SK-N-SH (cell line): ENCODE results near the gene ODAD2.

ENCODE experiments used
- NFIC ChIP-seq: IDR thresholded peaks from 2 replicates; pipeline ENCODE4 v1.4.0; 2012; ENCODE audit warnings: borderline replicate concordance
- RFX5 ChIP-seq: IDR thresholded peaks from 2 replicates; pipeline ENCODE4 v1.6.1; 2012; ENCODE audit warnings: mild to moderate bottlenecking, improper control_type of control experiment, low read length

DNA sequence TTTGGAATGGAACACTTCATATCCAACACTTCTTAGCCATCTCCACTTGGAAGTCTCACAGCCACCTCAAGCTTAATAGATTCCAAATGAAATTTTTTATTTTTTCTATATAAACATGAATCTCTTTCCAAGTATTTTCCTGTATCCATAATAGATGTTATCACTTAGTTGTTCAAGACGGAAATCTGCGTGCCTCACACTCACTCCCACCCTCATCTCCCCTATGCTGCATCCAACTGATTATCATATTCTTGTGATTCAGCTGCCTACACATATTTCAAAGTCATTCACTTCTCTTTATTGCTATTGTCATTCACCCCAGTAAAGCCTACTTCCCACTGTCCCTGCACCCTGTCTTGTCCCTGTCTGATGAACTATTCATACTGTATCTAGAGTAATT, 183.0 kb downstream of the ODAD2 start:
- TF ChIP-seq NFIC: no peak
- no peak for TF ChIP-seq RFX5
